K562 (cell line): Measurements from ENCODE around the gene FBXO44.

Experiments
- POLR2AphosphoS5 ChIP-seq: IDR thresholded peaks from 2 replicates; pipeline ENCODE4 v1.6.1; 2011; ENCODE audit warnings: mild to moderate bottlenecking, low read depth, low read length, moderate library complexity; ENCODE audit not compliant: control insufficient read depth, insufficient read depth
- STAT5A ChIP-seq: IDR thresholded peaks from 2 replicates; pipeline ENCODE4 v1.6.1; 2012; ENCODE audit warnings: low read length, inconsistent platforms, borderline replicate concordance

DNA sequence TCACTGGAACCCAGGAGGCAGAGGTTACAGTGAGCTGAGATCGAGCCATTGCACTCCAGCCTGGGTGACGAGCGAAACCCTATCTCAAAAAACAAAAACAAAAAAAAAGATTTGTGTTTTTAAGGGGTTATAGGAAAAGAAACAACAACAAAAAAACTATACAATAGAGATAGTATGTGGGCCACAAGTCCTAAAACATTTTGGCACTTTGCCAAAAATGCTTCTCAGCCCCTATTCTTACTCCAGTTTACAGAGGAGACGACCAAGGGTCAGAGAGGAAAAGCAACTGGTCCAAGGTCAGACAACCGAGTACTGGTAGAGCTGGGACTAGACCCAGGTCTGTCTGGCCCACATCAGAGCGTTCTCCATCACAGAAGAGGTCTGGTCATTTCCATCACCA, 3.0 kb downstream of the FBXO44 start:
- TF ChIP-seq POLR2AphosphoS5 = no peak
- no peak for TF ChIP-seq STAT5A
